ENCODE measurements around the gene TMEM132C. TPM values are rescaled to one million over a fixed set of nuclear protein-coding genes. Genes with fewer than 3 reads are reported as not detected.

TMEM132C gene
- total RNA-seq: under 1 TPM; 0.26 to 0.33 TPM
- polyA plus RNA-seq (2013, experiment 1 of 2): 33.6 TPM
- 31.6 TPM for polyA plus RNA-seq (2013, experiment 2 of 2)
- long read RNA-seq, experiment 1: 0 reads
- long read RNA-seq, experiment 2, partial matches to known transcripts: 1 of 1 reads
- long read RNA-seq, experiment 2, other reads (novel, unspliced or antisense): 0 of 1 reads
- long read RNA-seq, experiment 3: 0 reads
- long read RNA-seq, experiment 4: 0 reads

- Histone ChIP-seq H3K4me1 (ENCODE audit: control insufficient read depth, insufficient read depth, low read length) (no peaks in the 10 kb centered on the region), H3K36me3 (ENCODE audit: control insufficient read depth, insufficient read depth, low read length) (no peaks in the 10 kb centered on the region), H3K4me3 (ENCODE audit: low read length) (peak within 1 kb of the TSS; percentile 65), H3K9me3 (ENCODE audit: control insufficient read depth, low read length) (peaks cover 9% of the 10 kb centered on the region), H3K9ac (ENCODE audit: extremely low read depth, low read length, poor library complexity, severe bottlenecking) (no peak within 1 kb of the TSS), H3K27ac (ENCODE audit: low read depth, low read length) (no peak within 1 kb of the TSS), H3K27me3 (ENCODE audit: control insufficient read depth, insufficient read depth, low read length, poor library complexity, severe bottlenecking) (peaks cover 96% of the 10 kb centered on the region)
- no peak for TF ChIP-seq CTCF (conservative IDR thresholded peaks at IDR 0.05)
- DNase-seq: peak; percentile 75
- WGBS, 2 experiments (ENCODE audit: insufficient coverage in 1 of 2, insufficient read length in 1 of 2): 1% methylated on average over 13 to 73 of the region's 73 CpGs
- Mint-ChIP-seq H3K9me3 (peaks cover 7% of the 10 kb centered on the region), H3K4me1 (peaks cover 10% of the 10 kb centered on the region), H3K36me3 (ENCODE audit: low read depth) (no peaks in the 10 kb centered on the region), H3K27ac (no peak within 1 kb of the TSS), H3K27me3 (ENCODE audit: insufficient read depth) (peaks cover 94% of the 10 kb centered on the region), H3K4me3 (peak within 1 kb of the TSS; percentile 51)
These were observed at the start of gene TMEM132C for GRCh38 chr12:128267131-128267622. Gene TMEM132C (plus strand): TSS chr12:128267170. CDS start chr12:128267403, 233 bp downstream.

DNA sequence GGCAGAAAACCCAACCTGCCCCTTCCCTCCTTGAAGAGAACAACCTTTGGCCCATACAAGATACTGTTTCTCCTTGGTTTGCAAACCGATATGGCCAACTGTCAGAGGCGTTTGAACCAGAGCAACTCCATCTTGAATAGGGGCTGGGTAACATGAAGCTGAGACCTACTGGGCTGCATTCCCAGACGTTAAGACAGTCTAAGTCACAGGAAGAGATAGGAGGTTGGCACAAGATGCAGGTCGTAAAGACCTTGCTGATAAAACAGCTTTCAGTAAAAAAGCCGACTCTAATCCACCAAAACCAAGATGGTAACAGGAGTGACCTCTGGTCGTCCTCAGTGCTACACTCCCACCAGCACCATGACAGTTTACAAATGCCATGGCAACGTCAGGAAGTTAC is 42.7 kb upstream of the TMEM132C start:
- Mint-ChIP-seq H3K9me3 (no peaks in the 10 kb centered on the region), H3K4me3 (no peak overlapping the region), H3K36me3 (ENCODE audit: low read depth) (no peaks in the 10 kb centered on the region), H3K27ac (no peak overlapping the region), H3K4me1 (no peaks in the 10 kb centered on the region), H3K27me3 (ENCODE audit: insufficient read depth) (peaks cover 2% of the 10 kb centered on the region)
- H3K9me3 ChIP-seq (ENCODE audit: control insufficient read depth, low read length): no peaks in the 10 kb centered on the region
- no peaks in the 10 kb centered on the region for H3K4me1 ChIP-seq (ENCODE audit: control insufficient read depth, insufficient read depth, low read length)
- WGBS, 2 experiments (ENCODE audit: insufficient coverage in 1 of 2, insufficient read length in 1 of 2): 73 to 83% methylated on average over 4 to 7 of the region's 7 CpGs
- no peaks in the 10 kb centered on the region for H3K27me3 ChIP-seq (ENCODE audit: control insufficient read depth, insufficient read depth, low read length, poor library complexity, severe bottlenecking)
- no peaks in the 10 kb centered on the region for H3K36me3 ChIP-seq (ENCODE audit: control insufficient read depth, insufficient read depth, low read length)
- DNase-seq: peak; percentile 36
- no peak overlapping the region for H3K27ac ChIP-seq (ENCODE audit: low read depth, low read length)
- H3K9ac ChIP-seq (ENCODE audit: extremely low read depth, low read length, poor library complexity, severe bottlenecking): no peak overlapping the region
- no peak for TF ChIP-seq CTCF (conservative IDR thresholded peaks at IDR 0.05)
- no peak overlapping the region for H3K4me3 ChIP-seq (ENCODE audit: low read length)

DNA sequence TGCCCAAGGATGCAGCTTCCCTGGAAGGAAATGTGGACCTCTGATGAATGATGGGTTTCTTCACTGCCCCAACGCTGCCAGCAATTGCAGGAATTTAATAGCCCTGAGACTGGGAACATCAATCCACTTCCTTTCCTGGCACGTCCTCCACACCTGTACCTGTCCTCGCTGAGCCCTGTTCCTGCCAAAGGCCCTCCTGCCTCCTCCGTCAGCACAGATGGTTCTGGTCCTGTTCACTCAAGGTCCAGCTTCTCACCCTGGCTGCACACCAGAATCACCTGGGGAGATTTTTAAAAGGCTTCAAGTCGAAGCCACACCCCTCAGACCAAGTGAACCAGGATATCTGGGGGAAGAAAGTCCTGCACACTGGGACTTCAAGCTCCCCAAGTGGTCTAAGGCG is 38.4 kb upstream of the TMEM132C start:
- Mint-ChIP-seq H3K9me3 (no peaks in the 10 kb centered on the region), H3K27me3 (ENCODE audit: insufficient read depth) (no peaks in the 10 kb centered on the region)
- no peak for TF ChIP-seq CTCF (conservative IDR thresholded peaks at IDR 0.05)

More for the DNA sequence above, 38.4 kb upstream of the TMEM132C start:
- Mint-ChIP-seq H3K4me1 (no peaks in the 10 kb centered on the region), H3K27ac (no peak overlapping the region), H3K4me3 (no peak overlapping the region), H3K36me3 (ENCODE audit: low read depth) (no peaks in the 10 kb centered on the region)
- no peaks in the 10 kb centered on the region for H3K27me3 ChIP-seq (ENCODE audit: control insufficient read depth, insufficient read depth, low read length, poor library complexity, severe bottlenecking)
- no peaks in the 10 kb centered on the region for H3K36me3 ChIP-seq (ENCODE audit: control insufficient read depth, insufficient read depth, low read length)
- H3K4me1 ChIP-seq (ENCODE audit: control insufficient read depth, insufficient read depth, low read length): no peaks in the 10 kb centered on the region
- H3K4me3 ChIP-seq (ENCODE audit: low read length): no peak overlapping the region
- no peak for DNase-seq
- H3K9me3 ChIP-seq (ENCODE audit: control insufficient read depth, low read length): no peaks in the 10 kb centered on the region
- WGBS, 2 experiments (ENCODE audit: insufficient coverage in 1 of 2, insufficient read length in 1 of 2): 87 to 88% methylated on average over 4 to 6 of the region's 6 CpGs
- no peak overlapping the region for H3K27ac ChIP-seq (ENCODE audit: low read depth, low read length)
- no peak overlapping the region for H3K9ac ChIP-seq (ENCODE audit: extremely low read depth, low read length, poor library complexity, severe bottlenecking)
